ENCODE results near the gene SLC16A1. TPM values are rescaled to one million over a fixed set of nuclear protein-coding genes. Genes with fewer than 3 reads are reported as not detected.

SLC16A1 gene
- polyA plus RNA-seq, 1 of the 3 experiments (the other 2 are of a cell fraction), result 34.2 TPM

DNA sequence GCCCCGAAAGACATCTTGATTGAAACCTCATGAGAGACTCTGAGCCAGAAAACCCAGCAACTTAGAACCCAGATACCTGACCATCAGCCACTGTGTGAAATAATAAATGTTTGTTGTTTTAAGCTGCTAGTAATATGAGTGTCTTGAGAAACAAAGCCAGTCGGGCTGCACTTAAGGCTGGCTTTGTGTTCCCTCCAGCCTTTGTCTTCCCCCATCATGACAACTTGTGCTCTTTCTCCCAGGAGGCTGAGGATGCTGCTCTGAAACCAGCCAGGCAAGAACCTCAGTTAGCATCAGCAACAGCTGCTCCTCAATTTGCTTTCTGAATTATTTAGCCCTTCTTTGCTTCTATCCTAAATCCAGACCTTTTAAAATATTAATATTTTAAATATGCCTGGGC lies 78.2 kb downstream of the SLC16A1 start:
- Histone ChIP-seq H3F3A (replicated peaks; ENCODE audit: insufficient read depth) (no peaks in the 10 kb centered on the region), H3K4me1 (ENCODE audit: control insufficient read depth in 1 of 2, insufficient read depth in 2 of 2, low read depth in 1 of 2, low read length in 1 of 2) (peaks cover 0 to 9% of the 10 kb centered on the region in 2 experiments; a peak in 1 of 4 replicates), H4K20me1 (ENCODE audit: insufficient read depth) (no peaks in the 10 kb centered on the region), H2AFZ (ENCODE audit: low read depth) (no peak overlapping the region), H3K36me3 (replicated peaks in 1 of 2; ENCODE audit: control insufficient read depth in 1 of 2, insufficient read depth in 2 of 2, low read length in 1 of 2) (no peaks in the 10 kb centered on the region), H3K27ac (ENCODE audit: low read depth in 2 of 2, low read length in 1 of 2) (no peak overlapping the region), H3K9ac (no peak overlapping the region), H3K4me3 (ENCODE audit: low read depth in 2 of 2, low read length in 1 of 2) (no peak overlapping the region), H3K9me2 (no peaks in the 10 kb centered on the region), H3K4me2 (no peak overlapping the region), H3K27me3 (ENCODE audit: insufficient read depth) (no peaks in the 10 kb centered on the region), H3K9me3 (no peaks in the 10 kb centered on the region), H3K79me2 (ENCODE audit: insufficient read depth) (no peaks in the 10 kb centered on the region)
- ChIA-PET CTCF (interaction anchor here (1.1 to 8.0 kb wide), 3 partner anchors 69 to 195 kb away, joined by 3 to 120 read pairs (median 49); partner anchors contain the start of gene LRIG2), POLR2A (no interaction called here)
- 91% methylated on average over 2 of the region's 2 CpGs for WGBS (ENCODE audit: low lambda C conversion rate)
- no peak for TF ChIP-seq TAF1 (IDR thresholded peaks at IDR 0.05; ENCODE audit: borderline replicate concordance, low read depth, low read length)
- no peak for TF ChIP-seq POLR2AphosphoS5 (IDR thresholded peaks at IDR 0.05; ENCODE audit: low read depth, low read length)
- no peak for TF ChIP-seq EP300 (IDR thresholded peaks at IDR 0.05; ENCODE audit: borderline replicate concordance in 1 of 2, low read depth in 1 of 2, low read length in 1 of 2)
- no peak for TF ChIP-seq EZH2phosphoT487 (IDR thresholded peaks at IDR 0.05; ENCODE audit: borderline replicate concordance, low read depth)
- TF ChIP-seq NFIC (IDR thresholded peaks at IDR 0.05; ENCODE audit: borderline replicate concordance), result no peak
- TF ChIP-seq TCF12 (IDR thresholded peaks at IDR 0.05), result no peak
- TF ChIP-seq, protein P1, sequence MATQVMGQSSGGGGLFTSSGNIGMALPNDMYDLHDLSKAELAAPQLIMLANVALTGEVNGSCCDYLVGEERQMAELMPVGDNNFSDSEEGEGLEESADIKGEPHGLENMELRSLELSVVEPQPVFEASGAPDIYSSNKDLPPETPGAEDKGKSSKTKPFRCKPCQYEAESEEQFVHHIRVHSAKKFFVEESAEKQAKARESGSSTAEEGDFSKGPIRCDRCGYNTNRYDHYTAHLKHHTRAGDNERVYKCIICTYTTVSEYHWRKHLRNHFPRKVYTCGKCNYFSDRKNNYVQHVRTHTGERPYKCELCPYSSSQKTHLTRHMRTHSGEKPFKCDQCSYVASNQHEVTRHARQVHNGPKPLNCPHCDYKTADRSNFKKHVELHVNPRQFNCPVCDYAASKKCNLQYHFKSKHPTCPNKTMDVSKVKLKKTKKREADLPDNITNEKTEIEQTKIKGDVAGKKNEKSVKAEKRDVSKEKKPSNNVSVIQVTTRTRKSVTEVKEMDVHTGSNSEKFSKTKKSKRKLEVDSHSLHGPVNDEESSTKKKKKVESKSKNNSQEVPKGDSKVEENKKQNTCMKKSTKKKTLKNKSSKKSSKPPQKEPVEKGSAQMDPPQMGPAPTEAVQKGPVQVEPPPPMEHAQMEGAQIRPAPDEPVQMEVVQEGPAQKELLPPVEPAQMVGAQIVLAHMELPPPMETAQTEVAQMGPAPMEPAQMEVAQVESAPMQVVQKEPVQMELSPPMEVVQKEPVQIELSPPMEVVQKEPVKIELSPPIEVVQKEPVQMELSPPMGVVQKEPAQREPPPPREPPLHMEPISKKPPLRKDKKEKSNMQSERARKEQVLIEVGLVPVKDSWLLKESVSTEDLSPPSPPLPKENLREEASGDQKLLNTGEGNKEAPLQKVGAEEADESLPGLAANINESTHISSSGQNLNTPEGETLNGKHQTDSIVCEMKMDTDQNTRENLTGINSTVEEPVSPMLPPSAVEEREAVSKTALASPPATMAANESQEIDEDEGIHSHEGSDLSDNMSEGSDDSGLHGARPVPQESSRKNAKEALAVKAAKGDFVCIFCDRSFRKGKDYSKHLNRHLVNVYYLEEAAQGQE (IDR thresholded peaks at IDR 0.05; ENCODE audit: low read depth, low read length), result no peak
- TF ChIP-seq CHD2 (IDR thresholded peaks at IDR 0.05; ENCODE audit: low read length, partially characterized antibody), result no peak
- no peak for TF ChIP-seq GABPA (IDR thresholded peaks at IDR 0.05; ENCODE audit: low read depth)
- no peak for DNase-seq

DNA sequence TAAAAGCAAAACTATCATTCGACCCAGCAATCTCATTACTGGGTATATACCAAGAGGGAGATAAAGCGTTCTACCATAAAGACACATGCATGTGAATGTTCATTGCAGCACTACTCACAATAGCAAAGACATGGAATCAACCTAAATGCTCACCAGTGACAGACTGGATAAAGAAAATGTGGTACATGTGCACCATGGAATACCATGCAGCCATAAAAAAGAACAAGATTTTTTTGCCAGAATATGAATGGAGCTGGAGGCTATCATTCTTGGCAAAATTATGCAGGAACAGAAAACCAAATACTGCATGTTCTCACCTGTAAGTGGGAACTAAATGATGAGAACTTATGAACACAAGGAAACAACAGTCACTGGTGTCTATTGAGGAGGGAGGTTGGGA lies 79.7 kb downstream of the SLC16A1 start:
- Histone ChIP-seq H2AFZ (ENCODE audit: low read depth) (no peak overlapping the region), H3K27me3 (ENCODE audit: insufficient read depth) (no peaks in the 10 kb centered on the region), H3K4me1 (ENCODE audit: control insufficient read depth in 1 of 2, insufficient read depth in 2 of 2, low read depth in 1 of 2, low read length in 1 of 2) (no peaks in the 10 kb centered on the region; a peak in 1 of 4 replicates), H3K79me2 (ENCODE audit: insufficient read depth) (no peaks in the 10 kb centered on the region), H4K20me1 (ENCODE audit: insufficient read depth) (no peaks in the 10 kb centered on the region), H3K27ac (ENCODE audit: low read depth in 2 of 2, low read length in 1 of 2) (no peak overlapping the region), H3K9me2 (no peaks in the 10 kb centered on the region), H3K9ac (no peak overlapping the region), H3K9me3 (no peaks in the 10 kb centered on the region), H3F3A (replicated peaks; ENCODE audit: insufficient read depth) (no peaks in the 10 kb centered on the region), H3K36me3 (replicated peaks in 1 of 2; ENCODE audit: control insufficient read depth in 1 of 2, insufficient read depth in 2 of 2, low read length in 1 of 2) (no peaks in the 10 kb centered on the region), H3K4me2 (no peak overlapping the region), H3K4me3 (ENCODE audit: low read depth in 2 of 2, low read length in 1 of 2) (no peak overlapping the region)
- ChIA-PET CTCF (interaction anchor here (0.9 to 8.0 kb wide), 4 partner anchors 161 to 196 kb away, joined by 3 to 120 read pairs (median 6); partner anchors contain the start of genes LRIG2 and PPM1J), POLR2A (no interaction called here)
- WGBS (ENCODE audit: low lambda C conversion rate), result 63% methylated on average over 2 of the region's 2 CpGs
- DNase-seq, result no peak
- TF ChIP-seq, protein P2, sequence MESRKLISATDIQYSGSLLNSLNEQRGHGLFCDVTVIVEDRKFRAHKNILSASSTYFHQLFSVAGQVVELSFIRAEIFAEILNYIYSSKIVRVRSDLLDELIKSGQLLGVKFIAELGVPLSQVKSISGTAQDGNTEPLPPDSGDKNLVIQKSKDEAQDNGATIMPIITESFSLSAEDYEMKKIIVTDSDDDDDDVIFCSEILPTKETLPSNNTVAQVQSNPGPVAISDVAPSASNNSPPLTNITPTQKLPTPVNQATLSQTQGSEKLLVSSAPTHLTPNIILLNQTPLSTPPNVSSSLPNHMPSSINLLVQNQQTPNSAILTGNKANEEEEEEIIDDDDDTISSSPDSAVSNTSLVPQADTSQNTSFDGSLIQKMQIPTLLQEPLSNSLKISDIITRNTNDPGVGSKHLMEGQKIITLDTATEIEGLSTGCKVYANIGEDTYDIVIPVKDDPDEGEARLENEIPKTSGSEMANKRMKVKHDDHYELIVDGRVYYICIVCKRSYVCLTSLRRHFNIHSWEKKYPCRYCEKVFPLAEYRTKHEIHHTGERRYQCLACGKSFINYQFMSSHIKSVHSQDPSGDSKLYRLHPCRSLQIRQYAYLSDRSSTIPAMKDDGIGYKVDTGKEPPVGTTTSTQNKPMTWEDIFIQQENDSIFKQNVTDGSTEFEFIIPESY (IDR thresholded peaks at IDR 0.05; ENCODE audit: borderline replicate concordance, low read depth), result no peak
- TF ChIP-seq FOXJ3 (CRISPR knock-in tag; IDR thresholded peaks at IDR 0.05), result no peak
- no peak for TF ChIP-seq RFX5 (IDR thresholded peaks at IDR 0.05; ENCODE audit: low read length)
- no peak for TF ChIP-seq MXI1 (IDR thresholded peaks at IDR 0.05; ENCODE audit: low read depth, low read length)
- no peak for TF ChIP-seq NFIC (IDR thresholded peaks at IDR 0.05; ENCODE audit: borderline replicate concordance)
